NCI-H526 (cell line): ENCODE results near the gene PIK3C2B.
"Not testable (repeated sequence)": the region's sequence is repeated elsewhere in the genome, so short reads cannot be mapped to it uniquely, and the experiment has no call there.

ENCODE experiments used
- DNase-seq, 2 experiments: peaks; one replicate each; lab custom pipeline; 2025; lab: John Stamatoyannopoulos, UW

The PIK3C2B gene

GRCh38 chr1:204507317-204508105, 12.9 kb upstream of the PIK3C2B start:
- DNase-seq = peak; percentile 40 to 63

- peak; percentile 81 to 87 for DNase-seq
Measured at GRCh38 chr1:204506969-204507316, 12.3 kb upstream of the PIK3C2B start.

- peak; percentile 79 to 82 for DNase-seq
Measured at GRCh38 chr1:204506201-204506968, 11.8 kb upstream of the PIK3C2B start.

GRCh38 chr1:204505674-204506200, 11.1 kb upstream of the PIK3C2B start:
- no peak for DNase-seq

DNA sequence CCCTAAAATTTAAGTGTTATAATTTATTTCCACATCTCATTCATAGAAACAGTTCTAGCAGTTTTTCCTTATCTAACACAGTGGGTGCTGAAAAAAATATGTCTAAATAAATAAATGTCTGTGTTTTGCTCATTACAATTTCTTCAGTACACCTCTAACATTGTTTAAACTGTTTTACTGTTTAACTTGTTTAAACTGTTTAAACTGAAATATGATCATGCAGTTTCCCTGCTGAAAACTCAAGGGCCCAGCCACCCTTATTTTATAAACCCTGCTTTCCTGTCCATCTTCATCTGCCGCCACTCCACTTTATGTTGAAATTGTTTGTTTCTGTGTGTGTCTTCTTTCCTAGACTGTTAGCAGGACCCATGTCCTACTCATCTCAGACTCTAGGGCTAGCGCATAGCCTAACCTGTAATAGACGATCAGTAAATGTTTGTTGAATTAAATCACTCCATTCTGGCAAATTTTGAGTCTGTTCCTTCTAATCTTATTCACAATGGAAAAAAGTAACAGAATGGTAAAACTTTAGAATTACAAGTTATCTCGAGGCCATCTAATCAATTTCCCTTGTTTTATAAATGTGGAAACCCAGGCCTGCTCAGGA, 9.4 kb upstream of the PIK3C2B start:
- DNase-seq = no peak

DNA sequence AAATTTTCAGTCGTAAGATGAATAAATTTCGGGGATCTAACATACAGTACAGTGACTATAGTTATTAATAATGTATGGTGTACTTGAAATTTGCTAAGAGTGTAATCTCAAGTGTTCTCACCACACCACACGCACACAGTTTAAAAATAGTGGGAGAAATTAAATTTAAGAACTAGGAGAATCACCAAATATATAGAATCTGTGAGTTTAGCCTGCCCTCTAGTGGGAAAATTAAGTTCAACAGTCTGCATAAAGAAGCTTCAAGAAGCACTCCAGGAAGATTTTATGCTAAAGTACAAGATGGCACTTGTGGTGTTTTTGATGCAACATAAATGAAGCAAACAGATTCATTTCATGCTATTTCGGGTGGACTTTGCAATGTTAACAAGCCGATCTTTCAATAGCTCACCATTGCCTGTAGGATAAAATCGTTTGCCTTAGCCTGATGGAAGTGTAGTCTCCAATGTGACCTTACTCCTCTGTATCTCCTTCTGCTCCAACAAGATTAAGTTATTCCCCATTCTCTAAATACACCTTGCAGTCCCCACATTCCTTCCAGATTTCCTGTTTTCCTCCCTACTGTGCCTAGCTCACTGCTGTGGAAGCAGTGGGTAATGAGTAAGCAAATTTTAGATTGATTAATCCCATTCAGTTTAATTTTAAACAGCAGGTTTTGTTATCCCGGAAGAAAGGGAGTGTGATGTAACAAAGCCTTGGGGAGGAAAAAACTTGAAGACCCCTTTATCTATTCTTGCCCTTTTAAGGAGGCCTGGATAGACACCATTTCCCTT, 8.7 kb upstream of the PIK3C2B start:
- peak; percentile 33 to 76 for DNase-seq

GRCh38 chr1:204502241-204502640, 7.6 kb upstream of the PIK3C2B start:
- no peak for DNase-seq

- DNase-seq = no peak
Measured at GRCh38 chr1:204499511-204500468, 5.2 kb upstream of the PIK3C2B start.

- no peak for DNase-seq
Measured at GRCh38 chr1:204498981-204499380, 4.4 kb upstream of the PIK3C2B start.

DNA sequence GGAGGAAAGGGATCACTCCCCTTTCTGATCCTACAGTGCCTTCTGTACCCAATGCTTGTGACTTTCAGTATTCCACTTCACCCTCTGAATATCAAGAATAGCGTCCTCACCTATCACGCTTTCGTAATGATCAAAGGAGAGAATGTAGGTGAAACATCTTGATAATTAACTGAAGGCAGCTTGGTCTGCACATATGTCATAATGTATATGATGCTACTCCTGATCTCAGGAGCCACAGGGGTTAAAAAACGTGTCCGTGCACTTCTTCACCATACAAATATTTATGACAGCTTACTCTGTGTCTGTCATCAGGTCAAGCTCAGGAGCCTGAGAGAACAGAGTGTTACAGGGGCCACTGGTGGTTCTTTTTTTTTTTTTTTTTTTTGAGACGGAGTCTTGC, 1.2 kb upstream of the PIK3C2B start:
- peak; percentile 79 to 80 for DNase-seq

DNA sequence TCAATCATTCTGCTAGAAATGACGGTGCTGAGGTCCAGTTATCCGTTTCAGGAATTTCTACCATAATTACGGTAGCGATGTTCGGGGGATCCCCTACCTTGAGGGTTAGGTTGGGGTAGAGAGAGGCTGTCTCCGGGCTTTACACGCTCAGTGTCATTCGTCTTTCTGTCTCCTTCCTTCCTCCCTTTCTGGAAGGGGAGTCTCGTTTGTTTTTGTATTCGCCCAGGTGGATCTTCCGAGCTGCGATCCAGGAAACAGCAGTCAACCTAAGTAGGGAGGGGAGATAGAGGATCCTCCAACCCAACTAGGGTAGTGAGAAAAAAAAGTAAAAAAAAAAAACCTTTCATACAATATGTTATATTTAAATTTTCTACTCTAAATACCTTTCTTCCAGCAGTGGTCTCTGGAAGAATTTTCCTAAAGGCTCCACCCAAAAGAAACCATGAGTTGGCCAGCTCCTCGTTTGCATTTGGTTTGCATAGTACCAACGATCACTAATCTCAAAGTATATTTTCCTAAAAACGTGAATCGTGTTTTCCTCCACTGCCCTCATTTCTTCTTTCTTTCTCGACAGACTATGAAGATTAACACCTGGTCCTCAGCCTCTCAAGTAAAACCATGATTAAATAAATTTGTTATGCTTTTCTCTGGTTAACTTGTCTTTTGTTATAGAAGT, 611 bp upstream of the PIK3C2B start:
- DNase-seq = peak; percentile 87 to 90

DNA sequence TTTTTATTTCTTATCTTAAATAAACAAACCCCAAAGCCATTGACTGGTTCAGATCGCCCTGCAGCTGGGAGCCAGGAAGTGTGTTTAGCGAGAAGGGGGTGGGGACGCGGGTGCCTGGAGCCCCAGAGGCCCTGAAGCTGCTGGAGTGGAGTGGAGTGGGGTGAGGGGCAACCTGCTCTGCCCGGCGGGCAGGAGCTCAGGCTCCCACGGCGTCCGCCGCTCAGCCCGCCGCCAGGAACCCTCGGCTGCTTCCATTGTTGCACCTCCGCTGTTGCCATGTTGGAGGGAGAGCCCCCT, 673 bp downstream of the PIK3C2B start:
- DNase-seq = peak; percentile 11 to 59

- DNase-seq = peak in 1 of 2 experiments; percentile 50
Measured at GRCh38 chr1:204493145-204493983, 1.2 kb downstream of the PIK3C2B start.

DNA sequence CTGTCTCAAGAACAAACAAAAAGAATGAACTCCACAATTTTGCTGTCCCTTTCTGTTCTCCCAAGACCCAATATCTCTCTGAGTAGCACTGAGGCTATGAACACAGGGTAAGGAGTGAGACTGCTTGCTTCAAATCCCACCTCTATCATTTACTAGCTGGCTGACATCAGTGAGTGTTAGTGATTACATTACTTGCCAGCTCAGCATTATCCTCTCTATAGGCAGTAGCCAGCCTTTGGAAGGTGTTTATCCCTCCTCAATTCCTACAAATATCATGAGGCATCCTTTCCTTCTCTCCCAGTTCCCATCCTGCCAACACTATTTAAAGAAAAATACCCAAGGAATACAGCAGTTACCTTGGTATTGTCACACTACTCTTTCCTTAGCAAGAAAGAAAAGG, 3.0 kb downstream of the PIK3C2B start:
- no peak for DNase-seq

- no peak for DNase-seq
Measured at GRCh38 chr1:204487256-204487615, 7.4 kb downstream of the PIK3C2B start.

- DNase-seq = not testable (repeated sequence)
Measured at GRCh38 chr1:204486513-204487255, 7.9 kb downstream of the PIK3C2B start.

- no peak for DNase-seq
Measured at GRCh38 chr1:204483791-204484190, 10.8 kb downstream of the PIK3C2B start.

DNA sequence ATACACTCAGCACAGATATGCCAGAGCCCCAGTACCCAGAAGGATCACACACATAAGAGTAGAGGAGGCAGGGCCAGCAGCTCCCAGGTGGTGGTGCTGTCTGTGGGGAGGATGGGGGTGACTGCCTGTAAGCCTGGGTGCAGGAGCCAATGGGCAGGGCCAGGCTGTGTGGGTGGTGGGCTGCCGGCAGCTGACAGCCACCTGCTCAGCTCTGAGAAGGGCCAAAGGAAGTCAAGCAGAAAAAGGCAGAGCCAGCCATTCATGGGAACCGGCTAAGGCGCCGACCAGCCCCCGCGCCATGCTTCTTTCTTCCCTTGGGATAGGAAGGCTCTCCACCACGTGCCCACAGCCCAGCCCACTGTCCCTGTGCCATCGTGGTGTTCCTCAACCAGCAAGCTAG, 14.1 kb downstream of the PIK3C2B start:
- peak in 1 of 2 experiments; percentile 54 for DNase-seq
